ENCODE measurements around the gene WIPF3.

Gene WIPF3

DNA sequence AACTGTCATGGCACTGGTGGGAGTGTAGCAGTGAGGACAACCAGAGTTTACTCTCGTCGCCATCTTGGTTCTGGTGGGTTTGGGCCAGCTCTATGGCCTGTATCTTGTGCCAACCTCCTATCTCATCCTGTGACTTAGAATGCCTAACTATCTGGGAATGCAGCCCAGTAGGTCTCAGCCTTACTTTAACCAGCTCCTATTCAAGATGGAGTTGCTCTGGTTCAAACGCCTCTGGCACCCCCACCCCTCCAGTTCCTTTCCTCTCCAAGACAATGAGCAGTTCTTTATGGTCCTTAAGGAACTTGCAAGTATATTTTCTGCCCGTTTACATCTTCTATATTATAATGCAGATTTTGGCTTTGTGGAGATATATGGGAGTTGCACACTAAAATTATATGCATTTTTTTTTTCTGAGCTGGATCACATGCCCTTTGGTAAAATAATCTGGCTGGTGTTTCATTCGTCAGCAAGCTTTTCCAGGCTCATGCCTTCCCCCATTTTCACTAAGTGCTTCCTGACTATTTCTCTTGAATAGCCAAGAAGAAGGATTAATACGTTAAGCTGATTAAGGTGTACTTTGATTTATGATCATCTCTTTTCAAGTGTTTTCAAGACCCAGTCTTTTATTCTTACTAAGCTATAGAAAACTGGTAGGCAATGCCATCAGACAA is 11.2 kb upstream of the WIPF3 start:
- H3K9ac ChIP-seq (ENCODE audit: low read depth in 1 of 2, low read length in 2 of 2), result no peak overlapping the region
- H3K27ac ChIP-seq (ENCODE audit: low read depth in 2 of 2, low read length in 2 of 2), result no peak overlapping the region
- H3K27me3 ChIP-seq (ENCODE audit: control insufficient read depth in 2 of 2, insufficient read depth in 2 of 2, low read length in 2 of 2), result no peaks in the 10 kb centered on the region

DNA sequence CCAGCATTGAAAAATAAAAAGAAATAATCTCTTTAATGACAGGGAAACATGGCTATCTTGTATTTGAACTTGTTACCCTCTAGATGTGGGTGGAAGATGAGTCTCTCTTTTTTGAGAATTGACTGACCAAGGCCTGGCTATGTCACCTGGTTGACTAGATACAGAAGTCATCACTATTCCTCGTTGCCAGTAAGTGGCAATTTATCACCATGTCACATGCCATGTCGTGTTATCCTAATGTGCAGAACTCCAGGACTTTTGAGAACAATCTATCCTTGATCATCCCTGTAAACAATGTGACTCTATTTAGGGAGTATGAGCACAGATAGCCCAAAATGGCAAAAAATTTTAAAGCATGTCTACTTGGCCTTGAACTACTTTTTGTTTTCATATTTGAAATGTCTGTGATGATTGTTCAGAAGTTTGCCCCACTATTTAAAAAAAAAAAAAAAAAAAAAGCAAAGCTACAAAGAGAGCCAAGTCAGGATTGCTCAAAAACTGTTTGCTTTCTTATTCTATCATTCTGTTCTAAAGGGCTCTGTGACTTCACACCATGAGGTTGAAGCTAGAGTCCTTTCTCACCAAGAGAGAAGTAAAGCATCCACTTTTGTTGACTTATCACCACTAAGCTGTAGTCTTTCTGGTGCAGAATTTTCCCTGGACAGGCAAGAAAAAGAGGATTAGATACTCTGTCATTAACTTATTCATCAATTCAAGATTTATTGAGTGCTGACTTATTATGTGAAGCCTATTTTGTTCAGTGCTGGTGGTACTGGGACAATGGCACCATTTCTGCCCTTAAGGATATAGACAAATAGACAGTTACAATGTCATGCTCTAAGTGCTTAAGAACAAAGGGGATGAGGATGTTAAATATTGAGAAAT is 10.4 kb upstream of the WIPF3 start:
- H3K9ac ChIP-seq (ENCODE audit: low read depth in 1 of 2, low read length in 2 of 2), result no peak overlapping the region
- no peaks in the 10 kb centered on the region for H3K27me3 ChIP-seq (ENCODE audit: control insufficient read depth in 2 of 2, insufficient read depth in 2 of 2, low read length in 2 of 2)

More for the DNA sequence above, 11.2 kb upstream of the WIPF3 start:
- Histone ChIP-seq H3K4me3 (ENCODE audit: low read length in 2 of 2) (no peak overlapping the region), H3K36me3 (ENCODE audit: control insufficient read depth in 2 of 2, insufficient read depth in 2 of 2, low read length in 2 of 2) (no peaks in the 10 kb centered on the region), H3K4me1 (ENCODE audit: control insufficient read depth in 2 of 2, insufficient read depth in 2 of 2, low read length in 2 of 2) (no peaks in the 10 kb centered on the region), H3K9me3 (ENCODE audit: control insufficient read depth in 2 of 2, low read length in 2 of 2) (no peaks in the 10 kb centered on the region)

DNA sequence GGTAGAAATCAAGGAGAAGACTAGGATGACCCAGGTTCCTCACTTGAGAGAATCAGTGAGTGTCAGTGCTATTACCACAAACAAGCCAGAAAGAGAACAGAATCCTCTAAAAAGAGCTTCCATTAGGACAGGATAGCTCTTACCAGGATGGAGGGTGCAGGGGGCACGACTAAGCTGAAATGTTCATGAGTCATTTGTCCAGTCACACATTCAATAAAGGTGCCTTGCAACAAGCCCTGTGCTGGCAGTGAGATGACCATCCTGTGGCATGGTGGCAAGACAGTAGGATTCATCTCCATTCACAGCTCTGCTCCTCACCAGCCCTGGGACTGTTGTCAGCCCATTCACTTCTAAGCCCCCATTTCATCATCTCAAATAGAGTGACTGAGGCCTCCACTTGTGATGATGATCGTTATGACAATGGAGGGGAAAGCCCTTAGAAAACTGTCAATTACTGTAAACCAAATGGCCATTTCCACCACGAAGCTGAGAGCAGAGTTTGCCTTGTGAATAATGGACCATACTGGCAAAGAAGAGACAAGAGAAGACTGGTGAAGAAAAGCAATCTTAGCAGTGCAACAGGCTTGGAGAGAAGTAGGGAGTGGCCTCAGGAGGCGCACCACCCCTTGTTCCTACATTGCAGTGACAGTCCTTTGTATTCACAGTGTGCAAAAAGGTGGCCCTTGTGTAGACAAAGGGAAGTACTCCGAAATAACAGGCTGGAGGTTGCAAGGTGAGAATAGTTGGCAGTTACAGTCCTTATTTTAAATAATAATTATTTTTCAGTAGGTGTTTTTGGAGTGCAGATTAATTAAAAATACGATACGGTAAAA is 9.0 kb upstream of the WIPF3 start:
- H3K4me1 ChIP-seq (ENCODE audit: control insufficient read depth in 2 of 2, insufficient read depth in 2 of 2, low read length in 2 of 2), result no peaks in the 10 kb centered on the region
- H3K9me3 ChIP-seq (ENCODE audit: control insufficient read depth in 2 of 2, low read length in 2 of 2), result no peaks in the 10 kb centered on the region
- no peak overlapping the region for H3K27ac ChIP-seq (ENCODE audit: low read depth in 2 of 2, low read length in 2 of 2)
- no peaks in the 10 kb centered on the region for H3K36me3 ChIP-seq (ENCODE audit: control insufficient read depth in 2 of 2, insufficient read depth in 2 of 2, low read length in 2 of 2)
- no peak overlapping the region for H3K9ac ChIP-seq (ENCODE audit: low read depth in 1 of 2, low read length in 2 of 2)
- H3K27me3 ChIP-seq (ENCODE audit: control insufficient read depth in 2 of 2, insufficient read depth in 2 of 2, low read length in 2 of 2), result no peaks in the 10 kb centered on the region
- no peak overlapping the region for H3K4me3 ChIP-seq (ENCODE audit: low read length in 2 of 2)

More for the DNA sequence above, 10.4 kb upstream of the WIPF3 start:
- Histone ChIP-seq H3K4me1 (ENCODE audit: control insufficient read depth in 2 of 2, insufficient read depth in 2 of 2, low read length in 2 of 2) (no peaks in the 10 kb centered on the region), H3K36me3 (ENCODE audit: control insufficient read depth in 2 of 2, insufficient read depth in 2 of 2, low read length in 2 of 2) (no peaks in the 10 kb centered on the region), H3K27ac (ENCODE audit: low read depth in 2 of 2, low read length in 2 of 2) (no peak overlapping the region), H3K4me3 (ENCODE audit: low read length in 2 of 2) (no peak overlapping the region), H3K9me3 (ENCODE audit: control insufficient read depth in 2 of 2, low read length in 2 of 2) (no peaks in the 10 kb centered on the region)

DNA sequence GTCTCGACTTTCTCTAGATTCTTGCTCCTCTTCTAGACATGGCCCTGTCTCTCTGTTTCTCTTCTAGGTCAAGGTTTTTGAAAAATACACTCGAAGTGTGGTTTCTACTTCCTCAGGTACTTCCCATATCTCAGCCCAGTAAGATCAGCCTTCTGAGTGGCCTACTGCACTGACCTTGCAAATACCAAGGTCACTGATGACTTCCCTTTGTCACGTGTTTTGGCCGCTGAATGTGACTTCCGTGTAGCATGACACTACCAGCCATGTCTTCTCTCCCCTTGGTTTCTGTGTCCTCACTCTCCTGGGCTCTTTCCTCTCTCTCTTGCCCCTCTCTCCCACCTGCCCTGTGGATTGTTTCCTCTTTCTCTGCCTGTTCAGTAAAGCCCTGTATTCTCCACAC is 7.9 kb upstream of the WIPF3 start:
- Histone ChIP-seq H3K36me3 (ENCODE audit: control insufficient read depth in 2 of 2, insufficient read depth in 2 of 2, low read length in 2 of 2) (no peaks in the 10 kb centered on the region), H3K27ac (ENCODE audit: low read depth in 2 of 2, low read length in 2 of 2) (no peak overlapping the region), H3K9me3 (ENCODE audit: control insufficient read depth in 2 of 2, low read length in 2 of 2) (no peaks in the 10 kb centered on the region), H3K4me1 (ENCODE audit: control insufficient read depth in 2 of 2, insufficient read depth in 2 of 2, low read length in 2 of 2) (no peaks in the 10 kb centered on the region), H3K27me3 (ENCODE audit: control insufficient read depth in 2 of 2, insufficient read depth in 2 of 2, low read length in 2 of 2) (no peaks in the 10 kb centered on the region), H3K4me3 (ENCODE audit: low read length in 2 of 2) (no peak overlapping the region), H3K9ac (ENCODE audit: low read depth in 1 of 2, low read length in 2 of 2) (no peak overlapping the region)

DNA sequence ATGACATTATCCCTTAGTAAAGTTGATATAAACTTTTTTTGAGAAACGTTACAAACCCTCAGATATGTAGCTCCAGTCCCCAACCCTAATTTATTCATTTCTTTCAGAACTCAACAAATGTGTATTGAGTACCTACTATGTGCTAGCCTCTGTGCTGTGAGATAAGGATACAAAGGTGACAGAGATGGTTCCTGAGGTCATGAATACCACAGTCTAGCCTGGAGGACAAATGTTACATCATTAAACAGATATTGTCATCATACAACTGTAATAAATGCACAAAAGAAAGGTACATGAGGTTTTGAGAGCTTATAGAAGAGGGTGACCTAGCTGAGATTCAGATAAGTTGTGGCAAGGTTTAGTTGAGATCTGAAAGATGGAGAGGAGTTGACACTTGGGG is 4.4 kb upstream of the WIPF3 start:
- H3K9ac ChIP-seq (ENCODE audit: low read depth in 1 of 2, low read length in 2 of 2), result no peak overlapping the region
- peaks cover 3 to 4% of the 10 kb centered on the region in 2 donors for H3K4me1 ChIP-seq (ENCODE audit: control insufficient read depth in 2 of 2, insufficient read depth in 2 of 2, low read length in 2 of 2)
- H3K4me3 ChIP-seq (ENCODE audit: low read length in 2 of 2), result no peak overlapping the region
- H3K9me3 ChIP-seq (ENCODE audit: control insufficient read depth in 2 of 2, low read length in 2 of 2), result no peaks in the 10 kb centered on the region
- peaks cover 3 to 14% of the 10 kb centered on the region in 2 donors for H3K27me3 ChIP-seq (ENCODE audit: control insufficient read depth in 2 of 2, insufficient read depth in 2 of 2, low read length in 2 of 2)
- H3K27ac ChIP-seq (ENCODE audit: low read depth in 2 of 2, low read length in 2 of 2), result no peak overlapping the region
- H3K36me3 ChIP-seq (ENCODE audit: control insufficient read depth in 2 of 2, insufficient read depth in 2 of 2, low read length in 2 of 2), result no peaks in the 10 kb centered on the region

DNA sequence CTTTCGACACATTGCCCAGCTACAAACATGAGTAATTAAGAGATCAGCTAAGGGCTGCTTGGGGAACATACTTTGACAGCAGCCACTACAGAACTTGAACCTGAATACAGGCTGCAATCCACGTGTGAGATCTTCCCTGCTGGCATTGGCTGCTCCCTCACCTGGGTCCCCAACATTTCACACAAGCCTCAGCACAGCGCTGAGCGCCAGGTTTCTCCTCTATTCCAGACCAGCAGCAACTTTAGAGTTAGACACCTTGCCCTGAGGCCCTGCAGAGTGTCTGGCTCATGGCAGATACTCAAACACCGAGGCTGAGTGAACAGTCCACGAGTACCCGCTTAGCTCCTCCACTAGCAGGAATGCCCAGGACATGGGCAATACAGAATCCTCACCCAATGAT is 1.3 kb upstream of the WIPF3 start:
- H3K9ac ChIP-seq (ENCODE audit: low read depth in 1 of 2, low read length in 2 of 2), result no peak overlapping the region
- H3K27ac ChIP-seq (ENCODE audit: low read depth in 2 of 2, low read length in 2 of 2), result no peak overlapping the region
- no peak overlapping the region for H3K4me3 ChIP-seq (ENCODE audit: low read length in 2 of 2)
- no peaks in the 10 kb centered on the region for H3K9me3 ChIP-seq (ENCODE audit: control insufficient read depth in 2 of 2, low read length in 2 of 2)
- H3K27me3 ChIP-seq (ENCODE audit: control insufficient read depth in 2 of 2, insufficient read depth in 2 of 2, low read length in 2 of 2), result peaks cover 14 to 30% of the 10 kb centered on the region in 2 donors
- H3K4me1 ChIP-seq (ENCODE audit: control insufficient read depth in 2 of 2, insufficient read depth in 2 of 2, low read length in 2 of 2), result peaks cover 9 to 10% of the 10 kb centered on the region in 2 donors
- H3K36me3 ChIP-seq (ENCODE audit: control insufficient read depth in 2 of 2, insufficient read depth in 2 of 2, low read length in 2 of 2), result no peaks in the 10 kb centered on the region

DNA sequence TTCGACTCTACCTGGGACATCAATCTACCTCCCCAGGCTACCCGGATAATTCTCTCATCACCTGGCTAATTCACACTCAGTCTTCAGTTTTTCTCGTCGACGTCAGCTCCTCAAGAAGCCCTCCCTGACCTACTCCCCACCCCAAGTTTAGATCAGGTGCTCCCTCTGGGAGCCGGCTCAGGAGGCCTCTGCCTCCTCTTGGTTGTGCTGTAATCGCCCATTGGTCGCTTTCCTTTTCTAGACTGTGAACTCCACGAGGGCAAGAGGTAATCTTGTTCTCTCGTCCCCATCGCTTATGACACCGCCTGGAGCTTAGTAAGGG is 461 bp upstream of the WIPF3 start:
- H3K27me3 ChIP-seq (ENCODE audit: control insufficient read depth in 2 of 2, insufficient read depth in 2 of 2, low read length in 2 of 2), result peaks cover 14 to 34% of the 10 kb centered on the region in 2 donors
- no peak overlapping the region for H3K27ac ChIP-seq (ENCODE audit: low read depth in 2 of 2, low read length in 2 of 2)
- H3K4me3 ChIP-seq (ENCODE audit: low read length in 2 of 2), result peak overlapping the region in 1 of 2 donors; percentile 62
- no peaks in the 10 kb centered on the region for H3K9me3 ChIP-seq (ENCODE audit: control insufficient read depth in 2 of 2, low read length in 2 of 2)
- no peaks in the 10 kb centered on the region for H3K36me3 ChIP-seq (ENCODE audit: control insufficient read depth in 2 of 2, insufficient read depth in 2 of 2, low read length in 2 of 2)
- H3K4me1 ChIP-seq (ENCODE audit: control insufficient read depth in 2 of 2, insufficient read depth in 2 of 2, low read length in 2 of 2), result peaks cover 9 to 10% of the 10 kb centered on the region in 2 donors
- H3K9ac ChIP-seq (ENCODE audit: low read depth in 1 of 2, low read length in 2 of 2), result no peak overlapping the region

DNA sequence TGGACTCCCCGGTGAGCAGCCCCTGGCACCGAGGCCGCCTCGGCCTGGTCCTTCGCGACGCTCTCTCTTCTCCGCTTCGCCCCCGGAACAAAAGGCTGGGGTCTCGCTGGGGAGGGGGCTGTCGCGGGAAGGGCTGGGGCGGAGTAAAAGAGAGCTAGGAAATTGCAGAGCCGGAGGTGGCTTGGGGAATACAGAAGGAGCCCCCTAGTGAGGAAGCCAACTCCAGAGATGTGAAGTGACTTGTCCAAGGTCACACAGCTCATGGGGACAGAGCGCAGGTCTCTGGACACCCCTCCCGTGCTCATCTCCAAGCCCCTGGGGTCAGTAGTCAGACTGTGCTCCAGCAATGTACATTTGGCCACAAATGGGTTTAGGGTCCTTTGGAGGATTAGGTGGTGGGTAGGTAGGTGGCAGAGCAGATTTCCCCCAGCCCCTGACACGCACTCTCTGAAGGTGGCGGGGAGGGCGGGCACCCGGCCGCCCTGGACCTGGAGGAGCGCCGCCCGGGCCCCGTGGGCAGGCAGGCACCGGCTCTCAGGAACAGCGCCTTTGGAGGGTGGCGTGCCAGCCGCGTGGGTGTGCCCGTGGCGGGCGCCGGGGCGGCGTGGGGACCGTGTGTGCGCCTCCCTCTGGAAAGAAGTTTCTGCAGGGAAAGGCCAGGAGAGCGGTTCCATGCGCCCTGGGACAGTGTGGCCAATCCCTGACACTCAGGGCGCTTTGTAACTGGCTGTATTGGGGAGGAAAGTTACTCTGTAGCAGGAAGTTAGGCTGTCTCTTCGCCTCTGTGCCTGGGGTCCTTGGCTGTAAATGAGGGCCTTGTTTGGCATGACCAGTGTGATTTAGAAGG is 910 bp downstream of the WIPF3 start:
- Histone ChIP-seq H3K4me3 (ENCODE audit: low read length in 2 of 2) (peak overlapping the region; percentile 47 to 62), H3K9me3 (ENCODE audit: control insufficient read depth in 2 of 2, low read length in 2 of 2) (no peaks in the 10 kb centered on the region), H3K36me3 (ENCODE audit: control insufficient read depth in 2 of 2, insufficient read depth in 2 of 2, low read length in 2 of 2) (no peaks in the 10 kb centered on the region), H3K27ac (ENCODE audit: low read depth in 2 of 2, low read length in 2 of 2) (no peak overlapping the region), H3K27me3 (ENCODE audit: control insufficient read depth in 2 of 2, insufficient read depth in 2 of 2, low read length in 2 of 2) (peaks cover 16 to 34% of the 10 kb centered on the region in 2 donors), H3K9ac (ENCODE audit: low read depth in 1 of 2, low read length in 2 of 2) (no peak overlapping the region), H3K4me1 (ENCODE audit: control insufficient read depth in 2 of 2, insufficient read depth in 2 of 2, low read length in 2 of 2) (peaks cover 9 to 10% of the 10 kb centered on the region in 2 donors)

DNA sequence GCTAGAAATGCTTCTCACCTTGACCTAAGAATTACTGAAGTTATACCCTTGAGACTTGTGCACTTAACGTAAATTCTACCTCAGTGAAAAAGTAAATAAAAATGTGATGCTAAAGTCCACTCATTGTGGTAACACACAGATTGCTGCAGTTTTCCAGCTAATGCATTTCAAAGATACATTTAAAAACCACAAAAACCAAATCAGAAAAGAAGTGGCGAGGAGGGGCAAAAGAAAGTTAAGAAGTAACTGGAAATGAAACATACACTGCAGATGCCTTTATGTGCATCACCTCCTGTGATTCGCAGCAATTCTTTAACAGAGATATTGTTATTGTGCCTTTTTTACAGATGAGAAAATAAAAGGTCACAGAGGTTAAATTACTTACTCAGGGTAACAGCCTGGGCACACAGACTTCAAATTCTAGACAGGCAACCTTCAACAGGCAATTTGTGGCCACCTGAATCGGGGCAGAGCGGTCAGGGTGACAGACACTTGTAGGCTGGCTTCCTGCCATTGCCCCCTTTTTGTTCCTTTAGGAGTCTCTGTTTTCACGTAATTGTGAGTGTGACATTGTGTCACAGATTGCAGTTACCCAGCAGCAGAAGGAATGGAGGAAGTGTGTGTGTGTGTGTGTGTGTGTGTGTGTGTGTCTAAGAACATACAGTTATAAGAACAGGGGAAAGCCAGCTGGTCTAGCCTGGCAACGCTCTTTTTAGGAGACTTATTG is 1.9 kb downstream of the WIPF3 start:
- Histone ChIP-seq H3K9ac (ENCODE audit: low read depth in 1 of 2, low read length in 2 of 2) (no peak overlapping the region), H3K4me1 (ENCODE audit: control insufficient read depth in 2 of 2, insufficient read depth in 2 of 2, low read length in 2 of 2) (peaks cover 9 to 12% of the 10 kb centered on the region in 2 donors), H3K9me3 (ENCODE audit: control insufficient read depth in 2 of 2, low read length in 2 of 2) (no peaks in the 10 kb centered on the region), H3K27ac (ENCODE audit: low read depth in 2 of 2, low read length in 2 of 2) (no peak overlapping the region), H3K36me3 (ENCODE audit: control insufficient read depth in 2 of 2, insufficient read depth in 2 of 2, low read length in 2 of 2) (no peaks in the 10 kb centered on the region), H3K27me3 (ENCODE audit: control insufficient read depth in 2 of 2, insufficient read depth in 2 of 2, low read length in 2 of 2) (peaks cover 16 to 34% of the 10 kb centered on the region in 2 donors), H3K4me3 (ENCODE audit: low read length in 2 of 2) (no peak overlapping the region)

All from mucosa of rectum (tissue), 2 donors.